Activated naive CD8-positive, alpha-beta T cell treated with anti-CD3 and anti-CD28 coated beads, Interleukin-2, amount 10 ng/mL, durations not matched to agents 7 days and 5 days (primary cell): ENCODE data around the gene ZBTB7A. TPM values are rescaled to one million over a fixed set of nuclear protein-coding genes. Genes with fewer than 3 reads are reported as not detected.
A peak's percentile ranks its signal among the peaks of the same experiment; 100 is the strongest.
"Not testable (repeated sequence)": the region's sequence is repeated elsewhere in the genome, so short reads cannot be mapped to it uniquely, and the experiment has no call there.

Source experiments
- ATAC-seq: fragments of 150-1000 bp; cut with Tn5 transposase; one replicate; pipeline ENCODE4 v1.10.0; 2021; ENCODE audit warnings: low read depth, moderate library complexity
- POLR2A ChIA-PET: fragments of 350-600 bp; sonication (Branson Sonifier 250); formaldehyde crosslinking; loops from one replicate; lab custom pipeline; 2021; ENCODE audit warnings: antibody characterized with exemption; lab: Charles Lee
- DNase-seq: peaks from one replicate; pipeline ENCODE4 v3.0.0; 2021
- H3K27ac Mint-ChIP-seq: one replicate; pipeline ENCODE4 v1.8.0; 2022; ENCODE audit warnings: mild to moderate bottlenecking, mixed read lengths
- H3K27me3 Mint-ChIP-seq: one replicate; pipeline ENCODE4 v1.8.0; 2022; ENCODE audit warnings: mild to moderate bottlenecking, moderate library complexity, mixed read lengths
- H3K36me3 Mint-ChIP-seq: one replicate; pipeline ENCODE4 v1.8.0; 2021; ENCODE audit warnings: mild to moderate bottlenecking, mixed read lengths
- H3K4me1 Mint-ChIP-seq: one replicate; pipeline ENCODE4 v1.8.0; 2021; ENCODE audit warnings: mixed read lengths
- H3K4me3 Mint-ChIP-seq: one replicate; pipeline ENCODE4 v1.8.0; 2022; ENCODE audit warnings: mild to moderate bottlenecking, moderate library complexity, mixed read lengths
- H3K9me3 Mint-ChIP-seq: one replicate; pipeline ENCODE4 v1.8.0; 2021; ENCODE audit warnings: mixed read lengths
- total RNA-seq, 2 experiments: library from RNA; stranded (reverse); gene quantifications; one replicate each; pipeline ENCODE4 v1.2.3, GENCODE V29; 2021

The ZBTB7A gene
- total RNA-seq, 2 experiments from 2014 or later = 60.6 to 61.5 TPM

DNA sequence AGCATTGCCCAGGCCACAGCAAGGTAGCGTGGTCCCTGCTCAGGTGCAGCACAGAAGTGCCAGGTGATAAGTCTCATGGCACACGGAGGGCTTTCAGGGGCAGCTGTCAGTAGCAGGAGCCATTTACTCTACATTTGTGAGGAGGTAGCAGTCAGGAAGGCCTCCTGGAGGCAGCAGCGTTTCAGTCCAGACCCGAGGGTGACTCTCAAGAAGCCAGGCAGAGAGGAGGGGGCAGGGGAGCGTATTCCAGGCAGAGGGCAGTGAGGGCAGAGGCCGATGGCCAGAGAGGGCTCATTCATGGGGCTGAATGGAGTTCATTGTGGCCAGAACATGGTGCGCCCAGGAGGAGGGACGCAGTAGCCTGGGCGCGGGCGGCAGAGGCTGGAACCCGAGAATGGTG lies 50.2 kb downstream of the ZBTB7A start:
- Mint-ChIP-seq H3K4me3 (no peak overlapping the region), H3K9me3 (no peaks in the 10 kb centered on the region), H3K27ac (no peak overlapping the region), H3K27me3 (no peaks in the 10 kb centered on the region), H3K36me3 (no peaks in the 10 kb centered on the region), H3K4me1 (no peaks in the 10 kb centered on the region)
- DNase-seq (no peak), ATAC-seq (no peak)
- POLR2A ChIA-PET = no interaction called here

DNA sequence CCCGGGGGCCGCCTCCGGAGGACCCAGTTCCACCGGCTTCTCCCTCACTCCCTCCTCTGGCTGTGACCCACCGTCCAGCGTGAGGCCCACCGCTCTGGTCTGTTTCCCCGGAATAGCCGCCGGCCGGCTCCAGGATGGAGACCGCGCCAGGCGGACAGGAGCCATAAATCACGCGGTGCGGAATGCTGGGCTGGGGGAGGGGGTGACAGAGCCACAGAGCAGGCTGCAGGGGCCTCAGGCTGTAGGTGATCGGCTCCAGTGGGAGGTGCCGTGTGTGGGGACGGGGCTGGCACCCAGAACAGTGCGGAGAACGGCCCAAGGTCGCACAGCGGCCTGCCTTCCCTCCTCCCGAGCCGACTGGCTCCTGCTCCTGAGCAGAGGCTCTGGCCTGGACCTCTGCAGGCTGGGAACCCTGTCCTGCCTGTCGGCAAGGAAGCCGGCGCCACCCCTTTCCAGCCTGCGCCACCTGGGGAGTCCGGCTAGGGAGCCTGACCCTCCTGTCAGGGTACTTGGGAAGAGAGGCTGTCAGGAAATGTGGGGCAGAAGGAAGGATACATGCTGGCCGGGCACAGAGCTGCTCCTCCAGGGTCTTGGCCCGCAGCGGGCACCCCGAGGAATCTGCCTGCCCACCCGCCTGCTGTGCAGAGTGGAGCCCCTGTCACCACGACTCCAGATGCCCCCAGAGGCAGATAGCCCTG lies 50.8 kb downstream of the ZBTB7A start:
- no peak overlapping the region for H3K4me3 Mint-ChIP-seq
- no peak for ATAC-seq
- POLR2A ChIA-PET = no interaction called here
- no peaks in the 10 kb centered on the region for H3K4me1 Mint-ChIP-seq
- peaks cover 2% of the 10 kb centered on the region for H3K36me3 Mint-ChIP-seq
- H3K27ac Mint-ChIP-seq = no peak overlapping the region
- H3K27me3 Mint-ChIP-seq = no peaks in the 10 kb centered on the region
- no peaks in the 10 kb centered on the region for H3K9me3 Mint-ChIP-seq
- no peak for DNase-seq

GRCh38 chr19:4014541-4015491 lies 51.9 kb downstream of the ZBTB7A start:
- ATAC-seq (peak; percentile 46), DNase-seq (peak; percentile 63)
- Mint-ChIP-seq H3K36me3 (peaks cover 2% of the 10 kb centered on the region), H3K4me3 (no peak overlapping the region), H3K4me1 (no peaks in the 10 kb centered on the region), H3K27ac (no peak overlapping the region), H3K27me3 (no peaks in the 10 kb centered on the region), H3K9me3 (no peaks in the 10 kb centered on the region)
- POLR2A ChIA-PET = no interaction called here

DNA sequence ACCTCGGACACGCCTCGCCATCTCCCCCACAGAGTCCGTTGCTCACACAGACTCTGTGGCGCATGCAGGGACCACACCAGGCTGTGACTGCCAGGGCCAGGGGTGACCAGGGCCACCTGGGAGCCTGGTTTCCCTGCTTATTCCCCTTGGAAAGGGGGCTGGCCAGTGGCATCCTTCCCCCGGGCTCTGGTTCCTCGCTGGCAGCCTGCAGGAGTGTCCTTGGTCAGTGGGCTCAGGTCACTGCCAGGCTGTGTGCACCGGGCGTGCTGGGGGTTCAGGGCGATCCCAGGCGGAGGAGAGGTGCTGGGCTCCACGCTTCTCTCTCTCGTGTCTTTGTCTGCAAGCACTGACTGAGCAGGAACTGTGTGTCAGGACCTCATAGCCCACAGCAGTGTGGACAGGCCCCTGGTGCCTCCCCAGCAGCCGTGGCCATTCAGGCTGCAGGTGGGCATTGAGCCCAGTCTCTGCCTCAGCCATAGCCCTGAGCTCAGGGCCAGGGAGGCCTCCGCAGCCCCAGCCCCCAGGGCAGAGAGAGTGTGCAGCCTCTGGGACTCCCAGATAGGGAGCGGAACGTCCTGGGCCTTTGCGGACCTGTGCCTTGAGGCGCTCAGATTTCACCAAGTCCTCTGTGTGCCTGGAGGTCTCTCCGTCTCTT lies 52.7 kb downstream of the ZBTB7A start:
- H3K27ac Mint-ChIP-seq = no peak overlapping the region
- POLR2A ChIA-PET = interaction anchor here (0.6 kb wide), 1 partner anchor 91 kb away, joined by 3 read pairs; no protein-coding TSS in a partner anchor
- H3K9me3 Mint-ChIP-seq = no peaks in the 10 kb centered on the region

DNA sequence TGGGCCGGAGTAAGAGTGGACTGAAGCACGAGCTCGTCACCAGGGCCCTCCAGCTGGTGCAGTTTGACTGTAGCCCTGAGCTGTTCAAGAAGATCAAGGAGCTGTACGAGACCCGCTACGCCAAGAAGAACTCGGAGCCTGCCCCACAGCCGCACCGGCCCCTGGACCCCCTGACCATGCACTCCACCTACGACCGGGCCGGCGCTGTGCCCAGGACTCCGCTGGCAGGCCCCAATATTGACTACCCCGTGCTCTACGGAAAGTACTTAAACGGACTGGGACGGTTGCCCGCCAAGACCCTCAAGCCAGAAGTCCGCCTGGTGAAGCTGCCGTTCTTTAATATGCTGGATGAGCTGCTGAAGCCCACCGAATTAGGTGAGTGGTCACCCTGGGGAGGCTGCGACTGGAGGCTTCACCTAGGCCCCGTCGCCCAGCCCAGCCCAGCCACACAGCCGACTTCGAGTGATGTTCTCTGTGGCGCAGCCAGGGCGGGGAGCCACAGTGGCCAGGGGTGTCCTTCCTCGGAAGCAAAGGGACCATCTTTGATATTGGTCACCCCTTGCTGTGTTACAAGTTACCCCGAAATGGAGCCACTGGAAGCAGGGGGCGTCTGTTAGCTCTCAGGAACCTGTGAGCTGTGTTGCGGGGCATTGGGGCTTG lies 53.6 kb downstream of the ZBTB7A start:
- POLR2A ChIA-PET = interaction anchor here (1.1 kb wide), 1 partner anchor 28 kb away, joined by 3 read pairs; the partner anchor contains the start of gene EEF2
- Mint-ChIP-seq H3K4me1 (peaks cover 9% of the 10 kb centered on the region), H3K27ac (no peak overlapping the region), H3K36me3 (peaks cover 2% of the 10 kb centered on the region), H3K9me3 (no peaks in the 10 kb centered on the region), H3K4me3 (no peak overlapping the region), H3K27me3 (no peaks in the 10 kb centered on the region)
- ATAC-seq (no peak), DNase-seq (no peak)

More for the DNA sequence above, 52.7 kb downstream of the ZBTB7A start:
- Mint-ChIP-seq H3K27me3 (no peaks in the 10 kb centered on the region), H3K4me1 (peaks cover 4% of the 10 kb centered on the region), H3K36me3 (peaks cover 2% of the 10 kb centered on the region), H3K4me3 (no peak overlapping the region)
- ATAC-seq (no peak), DNase-seq (no peak)

DNA sequence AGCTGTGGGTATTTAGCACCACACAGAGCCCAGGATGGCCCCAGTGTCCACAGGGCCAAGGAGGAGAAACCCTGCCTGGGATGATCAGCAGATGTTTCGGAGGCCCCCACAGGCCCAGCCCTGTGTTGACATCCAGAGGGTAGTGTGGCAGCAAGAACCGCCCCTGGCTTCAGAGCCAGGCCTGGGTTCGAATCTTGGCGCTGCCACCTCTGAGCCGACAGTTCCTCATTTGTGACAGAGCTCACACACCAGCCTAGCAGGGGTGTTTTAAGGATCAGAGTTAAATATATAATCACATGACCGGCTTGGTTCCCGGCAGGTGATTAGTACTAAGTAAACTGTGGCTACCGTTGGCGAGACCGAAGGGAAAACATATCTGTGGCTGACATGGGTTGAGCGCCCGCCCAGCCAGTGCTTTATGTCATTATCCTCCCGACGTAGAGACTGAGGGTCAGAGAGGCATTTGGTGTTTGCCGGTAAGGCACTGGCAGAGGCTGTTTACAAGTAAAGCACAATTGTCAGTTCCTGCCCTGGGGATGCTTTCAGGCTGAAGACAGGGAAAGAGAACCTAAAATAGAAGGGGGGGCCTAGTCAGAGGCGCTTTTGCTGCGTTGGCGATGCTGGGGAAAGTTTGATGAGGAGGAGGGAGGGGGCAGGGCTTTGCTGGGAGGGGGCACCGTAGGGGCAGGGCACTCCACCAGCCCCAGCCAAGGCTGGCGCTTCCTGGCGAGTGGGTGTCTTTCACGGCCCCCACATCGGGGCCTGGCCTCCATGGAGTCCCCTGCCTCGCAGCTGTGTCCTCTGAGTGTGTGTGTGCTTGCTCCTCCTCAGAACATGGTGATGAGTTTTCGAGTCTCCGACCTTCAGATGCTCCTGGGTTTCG lies 54.4 kb downstream of the ZBTB7A start:
- peak overlapping the region; percentile 13 for H3K27ac Mint-ChIP-seq
- H3K4me3 Mint-ChIP-seq = no peak overlapping the region

DNA sequence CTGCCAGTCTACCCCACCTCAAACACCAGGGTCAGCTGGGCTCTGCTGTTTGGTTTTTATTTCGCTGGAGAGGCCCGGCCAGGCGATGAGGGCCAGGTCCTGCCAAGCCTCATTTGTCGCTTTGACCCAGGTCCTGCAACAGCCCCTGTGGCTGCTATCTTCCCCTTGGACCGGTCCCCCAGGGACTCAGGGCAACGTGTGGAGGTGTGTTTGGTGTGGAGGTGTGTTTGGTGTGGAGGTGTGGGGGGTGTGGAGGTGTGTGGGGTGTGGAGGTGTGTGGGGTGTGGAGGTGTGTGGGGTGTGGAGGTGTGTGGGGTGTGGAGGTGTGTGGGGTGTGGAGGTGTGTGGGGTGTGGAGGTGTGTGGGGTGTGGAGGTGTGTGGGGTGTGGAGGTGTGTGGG lies 55.3 kb downstream of the ZBTB7A start:
- H3K27me3 Mint-ChIP-seq, ATAC-seq, H3K36me3 Mint-ChIP-seq, H3K4me3 Mint-ChIP-seq, H3K4me1 Mint-ChIP-seq, DNase-seq, H3K27ac Mint-ChIP-seq, POLR2A ChIA-PET, H3K9me3 Mint-ChIP-seq: not testable (repeated sequence)

More for the DNA sequence above, 54.4 kb downstream of the ZBTB7A start:
- no peak for DNase-seq
- H3K36me3 Mint-ChIP-seq = peaks cover 2% of the 10 kb centered on the region
- H3K27me3 Mint-ChIP-seq = no peaks in the 10 kb centered on the region
- POLR2A ChIA-PET = interaction anchor here (1.1 kb wide), 1 partner anchor 27 kb away, joined by 3 read pairs; the partner anchor contains the start of gene EEF2
- peaks cover 9% of the 10 kb centered on the region for H3K4me1 Mint-ChIP-seq
- no peaks in the 10 kb centered on the region for H3K9me3 Mint-ChIP-seq
- no peak for ATAC-seq

DNA sequence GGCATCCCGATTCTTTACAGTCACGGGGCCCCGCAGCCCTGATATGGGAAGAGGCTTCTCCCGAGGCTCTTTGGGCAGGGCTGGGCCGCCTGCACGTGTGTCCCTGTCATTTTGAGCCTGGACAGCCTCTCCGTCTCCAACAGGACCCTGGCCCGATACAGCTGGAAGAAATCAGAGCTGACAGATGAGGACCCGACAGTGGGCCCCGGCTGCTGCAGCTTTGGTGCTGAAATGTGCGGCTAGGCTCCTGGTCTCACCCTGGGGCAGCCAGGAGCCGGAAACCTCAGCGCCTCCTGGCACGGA lies 55.9 kb downstream of the ZBTB7A start:
- no peak overlapping the region for H3K27ac Mint-ChIP-seq
- no peak overlapping the region for H3K4me3 Mint-ChIP-seq
- H3K4me1 Mint-ChIP-seq = peaks cover 11% of the 10 kb centered on the region
- no peaks in the 10 kb centered on the region for H3K9me3 Mint-ChIP-seq
- DNase-seq (no peak), ATAC-seq (no peak)
- POLR2A ChIA-PET = no interaction called here
- H3K36me3 Mint-ChIP-seq = peaks cover 2% of the 10 kb centered on the region
- no peaks in the 10 kb centered on the region for H3K27me3 Mint-ChIP-seq

- DNase-seq = no peak
- no peak for ATAC-seq
- H3K36me3 Mint-ChIP-seq = peaks cover 2% of the 10 kb centered on the region
- POLR2A ChIA-PET = no interaction called here
- peaks cover 11% of the 10 kb centered on the region for H3K4me1 Mint-ChIP-seq
- H3K27me3 Mint-ChIP-seq = no peaks in the 10 kb centered on the region
- no peaks in the 10 kb centered on the region for H3K9me3 Mint-ChIP-seq
- H3K4me3 Mint-ChIP-seq = no peak overlapping the region
- no peak overlapping the region for H3K27ac Mint-ChIP-seq
Measured at GRCh38 chr19:4009990-4010807, 56.5 kb downstream of the ZBTB7A start.

GRCh38 chr19:4007836-4008539 lies 58.7 kb downstream of the ZBTB7A start:
- POLR2A ChIA-PET = interaction anchor here (0.6 to 2.5 kb wide), 12 partner anchors 18 to 464 kb away, joined by 3 to 21 read pairs (median 5); partner anchors contain the start of genes EEF2 and HDGFL2
- H3K27ac Mint-ChIP-seq = peak overlapping the region; percentile 72
- ATAC-seq (no peak), DNase-seq (peak; percentile 56)
- no peaks in the 10 kb centered on the region for H3K27me3 Mint-ChIP-seq
- H3K4me3 Mint-ChIP-seq = peak overlapping the region; percentile 85
- H3K36me3 Mint-ChIP-seq = peaks cover 2% of the 10 kb centered on the region
- no peaks in the 10 kb centered on the region for H3K9me3 Mint-ChIP-seq
- H3K4me1 Mint-ChIP-seq = peaks cover 11% of the 10 kb centered on the region
